ENCODE results near the gene GTF2F1. TPM values are rescaled to one million over a fixed set of nuclear protein-coding genes. Genes with fewer than 3 reads are reported as not detected.

Gene GTF2F1
- total and polyA plus RNA-seq, 2 donors (not counting 1 experiment from before 2014, with no cell fraction given): 41.0 to 56.5 TPM

GRCh38 chr19:6372594-6373095, 20.3 kb downstream of the GTF2F1 start, which contains the start of gene ALKBH7:
TSS of gene ALKBH7 (plus strand) at chr19:6372794. CDS start at chr19:6372821, 27 bp downstream.
- Mint-ChIP-seq H3K4me3 (peak within 1 kb of the TSS; percentile 91), H3K27me3 (no peaks in the 10 kb centered on the region), H3K27ac (peak within 1 kb of the TSS; percentile 91), H3K9me3 (ENCODE audit: insufficient read depth) (no peaks in the 10 kb centered on the region), H3K4me1 (peaks cover 11% of the 10 kb centered on the region)
- intact Hi-C loops (cut with micrococcal nuclease): loop anchor here (1.0 to 5.0 kb wide), 8 partner anchors 11 to 1650 kb away; partner anchors contain the start of genes CLPP, DENND1C, DPP9 and GTF2F1
- no peaks in the 10 kb centered on the region for H3K9me3 ChIP-seq (ENCODE audit: control extremely low read depth in 1 of 3, control insufficient read depth in 2 of 3, insufficient read depth in 1 of 3, low read length in 2 of 3)
- TF ChIP-seq CTCF (IDR thresholded peaks at IDR 0.05): no peak
- no peak for TF ChIP-seq EZH2 (IDR thresholded peaks at IDR 0.05; ENCODE audit: borderline replicate concordance, insufficient read depth, low read depth, low read length, poor library complexity, severe bottlenecking)
- H3K79me2 ChIP-seq (ENCODE audit: control insufficient read depth, insufficient read depth, low read length): no peaks in the 10 kb centered on the region
- ChIA-PET POLR2A (interaction anchor here (0.5 to 3.6 kb wide), 8 partner anchors 11 to 956 kb away, joined by 3 to 25 read pairs (median 5); partner anchors contain the start of genes CLPP, GTF2F1, KHSRP and NDUFA11), CTCF (interaction anchor here (0.6 to 1.6 kb wide), 8 partner anchors 10 to 206 kb away, joined by 3 to 5 read pairs (median 3); partner anchors contain the start of genes CLPP and GTF2F1)
- peak within 1 kb of the TSS; percentile 99 for H3K9ac ChIP-seq (ENCODE audit: low read length)
- no peaks in the 10 kb centered on the region for H4K20me1 ChIP-seq (ENCODE audit: control insufficient read depth, insufficient read depth, low read length, poor library complexity, severe bottlenecking)
- ATAC-seq (ENCODE audit: low read depth) (peak; percentile 73), DNase-seq (peak; percentile 99)
- peak within 1 kb of the TSS; percentile 45 to 96 (median 93) for H3K4me3 ChIP-seq (ENCODE audit: control extremely low read depth in 1 of 5, extremely low read depth in 1 of 5, insufficient read depth in 1 of 5, low read depth in 2 of 5, low read length in 4 of 5)
- H3K27ac ChIP-seq (ENCODE audit: low read length in 2 of 2): peak within 1 kb of the TSS; percentile 88 to 98
- H3K27me3 ChIP-seq (replicated peaks in 1 of 4; ENCODE audit: control extremely low read depth in 1 of 4, control insufficient read depth in 3 of 4, insufficient read depth in 4 of 4, low read length in 3 of 4): no peaks in the 10 kb centered on the region
- H3K36me3 ChIP-seq (replicated peaks in 1 of 2; ENCODE audit: control extremely low read depth in 1 of 2, control insufficient read depth in 1 of 2, extremely low read depth in 1 of 2, insufficient read depth in 2 of 2, low read length in 1 of 2): peaks cover 0 to 15% of the 10 kb centered on the region in 2 experiments
- peaks cover 9 to 12% of the 10 kb centered on the region in 2 donors for H3K4me1 ChIP-seq (ENCODE audit: control insufficient read depth in 2 of 2, insufficient read depth in 2 of 2, low read length in 2 of 2)
- peak within 1 kb of the TSS; percentile 91 for H2AFZ ChIP-seq (ENCODE audit: insufficient read depth, low read depth, low read length, poor library complexity, severe bottlenecking)
- WGBS (ENCODE audit: insufficient coverage): 0% methylated on average over 47 of the region's 47 CpGs
- H3K4me2 ChIP-seq (replicated peaks; ENCODE audit: low read depth, low read length, poor library complexity, severe bottlenecking): peak within 1 kb of the TSS; percentile 94

- Mint-ChIP-seq H3K27ac (no peak overlapping the region), H3K27me3 (no peaks in the 10 kb centered on the region), H3K4me1 (peaks cover 14% of the 10 kb centered on the region), H3K9me3 (ENCODE audit: insufficient read depth) (no peaks in the 10 kb centered on the region), H3K4me3 (no peak overlapping the region)
- Histone ChIP-seq H3K9ac (ENCODE audit: low read length) (no peak overlapping the region), H2AFZ (ENCODE audit: insufficient read depth, low read depth, low read length, poor library complexity, severe bottlenecking) (no peak overlapping the region), H3K27me3 (replicated peaks in 1 of 4; ENCODE audit: control extremely low read depth in 1 of 4, control insufficient read depth in 3 of 4, insufficient read depth in 4 of 4, low read length in 3 of 4) (no peaks in the 10 kb centered on the region), H3K4me1 (ENCODE audit: control insufficient read depth in 2 of 2, insufficient read depth in 2 of 2, low read length in 2 of 2) (peaks cover 6 to 12% of the 10 kb centered on the region in 2 donors), H4K20me1 (ENCODE audit: control insufficient read depth, insufficient read depth, low read length, poor library complexity, severe bottlenecking) (no peaks in the 10 kb centered on the region), H3K4me2 (replicated peaks; ENCODE audit: low read depth, low read length, poor library complexity, severe bottlenecking) (no peak overlapping the region), H3K27ac (ENCODE audit: low read length in 2 of 2) (no peak overlapping the region), H3K4me3 (ENCODE audit: control extremely low read depth in 1 of 5, extremely low read depth in 1 of 5, insufficient read depth in 1 of 5, low read depth in 2 of 5, low read length in 4 of 5) (no peak overlapping the region), H3K79me2 (ENCODE audit: control insufficient read depth, insufficient read depth, low read length) (peaks cover 11% of the 10 kb centered on the region), H3K36me3 (replicated peaks in 1 of 2; ENCODE audit: control extremely low read depth in 1 of 2, control insufficient read depth in 1 of 2, extremely low read depth in 1 of 2, insufficient read depth in 2 of 2, low read length in 1 of 2) (peaks cover 0 to 34% of the 10 kb centered on the region in 2 experiments), H3K9me3 (ENCODE audit: control extremely low read depth in 1 of 3, control insufficient read depth in 2 of 3, insufficient read depth in 1 of 3, low read length in 2 of 3) (peaks cover 0 to 5% (median 0%) of the 10 kb centered on the region in 3 donors)
- CTCF ChIA-PET: no interaction called here
- POLR2A ChIA-PET: no interaction called here
- intact Hi-C loops (cut with micrococcal nuclease): no loop called here
- 100% methylated on average over 9 of the region's 21 CpGs for WGBS (ENCODE audit: insufficient coverage)
- ATAC-seq (ENCODE audit: low read depth) (no peak), DNase-seq (no peak)
- TF ChIP-seq CTCF (IDR thresholded peaks at IDR 0.05) (no peak), EZH2 (IDR thresholded peaks at IDR 0.05; ENCODE audit: borderline replicate concordance, insufficient read depth, low read depth, low read length, poor library complexity, severe bottlenecking) (no peak)
Measured at GRCh38 chr19:6364353-6364752, 28.6 kb downstream of the GTF2F1 start.
